ENCODE data around the gene HSD3B7. TPM values are rescaled to one million over a fixed set of nuclear protein-coding genes. Genes with fewer than 3 reads are reported as not detected.

Gene HSD3B7
- polyA plus RNA-seq, 5 donors = 3.3 to 6.4 (median 4.5) TPM

DNA sequence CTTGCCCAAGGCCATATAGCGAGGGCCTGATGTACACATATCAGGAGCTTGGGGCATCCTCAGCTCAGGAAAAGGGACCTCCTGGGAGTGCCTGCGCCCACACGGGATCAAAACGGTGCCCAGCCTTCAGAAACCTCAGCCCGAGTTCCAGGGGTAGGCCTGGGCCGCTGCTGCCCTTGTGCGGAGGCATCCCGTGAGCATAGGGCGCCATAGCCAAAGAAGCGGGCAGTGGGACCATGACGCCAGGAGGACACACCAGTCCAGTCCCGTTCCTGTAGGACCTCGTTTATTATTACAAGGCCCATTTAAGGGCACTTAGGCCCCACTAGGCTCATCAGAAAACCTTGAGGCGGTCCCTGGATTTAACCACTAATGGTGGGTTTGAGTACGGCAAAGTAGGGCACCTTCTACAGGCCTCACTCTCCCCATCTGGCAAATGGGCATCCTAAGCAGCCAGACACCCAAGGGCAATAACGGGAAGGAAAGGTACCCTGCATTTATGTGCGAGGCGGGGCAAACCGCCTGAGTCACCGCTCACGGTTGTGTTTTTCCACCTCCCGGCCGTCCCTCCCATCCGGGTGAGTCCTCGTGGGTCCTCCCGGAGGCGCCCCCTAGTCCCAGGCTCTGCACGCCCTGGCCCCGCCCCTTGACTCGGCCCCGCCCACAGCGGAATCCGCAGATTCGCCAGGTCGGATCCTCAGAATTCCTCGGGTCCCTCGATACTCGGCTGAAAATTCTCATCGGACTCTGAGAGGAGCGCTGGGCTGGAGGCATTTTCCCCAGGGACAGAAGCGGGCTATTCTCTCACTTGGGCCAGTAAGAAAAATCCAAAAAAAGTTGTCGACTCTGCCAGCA, 28.2 kb upstream of the HSD3B7 start:
- DNase-seq = peak in 1 of 2 donors; percentile 72

DNA sequence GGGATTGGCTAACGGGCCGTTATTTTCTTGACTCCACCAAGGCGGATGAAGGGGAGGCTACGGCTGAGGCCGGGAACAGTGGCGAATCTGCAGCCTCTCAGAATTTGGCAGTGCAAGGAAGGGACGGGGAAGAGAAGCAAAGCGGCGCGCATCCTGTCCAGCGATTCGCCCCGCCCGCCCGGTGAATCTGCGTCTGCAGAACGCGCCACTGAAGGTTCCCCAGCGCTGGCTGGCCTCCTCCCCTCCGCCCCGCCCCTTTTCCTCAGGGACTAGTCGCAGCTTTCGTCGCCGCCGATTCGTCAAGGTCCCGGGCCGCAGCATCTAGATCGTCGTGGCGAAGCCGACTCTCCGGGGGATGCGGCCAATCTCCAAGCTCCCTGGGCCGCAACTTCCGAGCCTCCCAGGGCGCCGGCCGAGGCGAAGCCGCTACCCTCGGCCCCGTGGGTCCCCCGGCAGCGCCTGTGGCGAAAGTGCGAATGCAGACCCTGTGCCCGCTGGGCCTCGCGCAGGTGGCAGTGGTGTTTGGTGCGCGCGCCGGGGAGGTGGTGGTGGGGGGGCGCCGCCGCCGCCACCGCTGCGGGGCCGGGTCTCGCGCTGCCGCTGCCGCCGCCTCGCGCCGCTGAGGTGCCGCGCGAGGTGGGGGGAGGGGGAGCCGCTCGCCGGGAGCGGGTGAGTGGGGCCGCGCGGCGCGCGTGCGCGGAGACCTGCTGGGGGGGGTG, 27.4 kb upstream of the HSD3B7 start, which contains the start of gene SETD1A:
Gene SETD1A, plus strand, starts transcription at position 299 of the 719 bp plus-strand sequence. CDS start 978 bp downstream, outside the sequence.
- DNase-seq = peak; percentile 95 to 96

DNA sequence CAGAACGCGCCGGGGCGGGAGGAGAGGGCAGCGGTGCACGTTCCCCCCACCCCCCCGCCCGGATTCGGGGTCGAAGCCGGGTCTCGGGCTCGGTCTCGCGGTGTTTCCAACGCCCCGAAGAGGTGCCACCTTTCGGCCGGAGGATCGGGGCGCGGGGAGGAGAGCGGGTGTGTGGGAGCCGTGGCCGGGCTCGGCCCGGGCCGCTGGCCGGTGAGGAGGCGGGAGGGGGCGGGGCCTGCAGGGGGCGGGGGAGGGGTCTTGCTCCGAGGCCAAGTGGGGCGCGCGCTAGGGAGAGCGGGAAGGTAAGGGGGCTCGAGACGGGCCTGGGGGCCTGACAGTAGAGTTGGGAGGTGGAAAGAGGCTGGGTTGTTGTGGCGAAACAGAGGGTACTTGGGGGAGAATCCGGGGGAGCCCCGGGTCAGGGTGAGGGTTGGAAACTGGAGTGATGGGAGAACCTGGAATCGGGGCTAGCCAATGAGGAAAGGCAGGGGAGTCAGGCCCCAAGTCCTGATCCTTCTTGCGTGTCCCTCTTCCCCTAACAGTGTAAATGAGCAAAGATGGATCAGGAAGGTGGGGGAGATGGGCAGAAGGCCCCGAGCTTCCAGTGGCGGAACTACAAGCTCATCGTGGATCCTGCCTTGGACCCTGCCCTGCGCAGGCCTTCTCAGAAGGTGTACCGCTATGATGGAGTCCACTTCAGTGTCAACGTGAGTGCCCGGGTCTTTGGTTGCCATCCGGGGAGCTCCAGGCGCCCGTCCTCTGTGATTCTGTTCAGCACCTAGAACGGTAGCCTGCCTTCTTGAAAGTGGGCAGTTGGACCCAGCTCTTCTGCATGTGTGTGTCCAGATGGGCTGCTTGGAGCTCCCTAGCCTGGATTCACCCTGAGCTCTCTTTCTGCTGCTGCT, 26.6 kb upstream of the HSD3B7 start:
- peak in 1 of 2 donors; percentile 38 for DNase-seq

DNA sequence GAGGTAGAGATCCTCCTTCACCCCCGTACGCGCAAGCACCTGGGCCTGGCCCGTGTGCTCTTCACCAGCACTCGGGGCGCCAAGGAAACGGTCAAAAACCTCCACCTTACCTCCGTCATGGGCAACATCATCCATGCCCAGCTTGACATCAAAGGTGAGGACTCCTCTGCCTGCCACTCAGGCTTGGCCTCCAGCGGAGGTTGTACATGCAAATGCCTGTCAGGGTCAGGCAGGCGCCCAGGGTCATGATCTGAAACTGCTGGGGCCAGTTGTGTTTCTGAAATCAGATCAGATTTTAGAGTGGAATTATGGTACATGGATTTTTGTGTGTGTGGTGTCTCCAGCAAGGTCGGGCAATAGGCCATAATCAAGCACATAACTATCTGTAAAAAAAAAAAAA, 23.6 kb upstream of the HSD3B7 start:
- DNase-seq = no peak

DNA sequence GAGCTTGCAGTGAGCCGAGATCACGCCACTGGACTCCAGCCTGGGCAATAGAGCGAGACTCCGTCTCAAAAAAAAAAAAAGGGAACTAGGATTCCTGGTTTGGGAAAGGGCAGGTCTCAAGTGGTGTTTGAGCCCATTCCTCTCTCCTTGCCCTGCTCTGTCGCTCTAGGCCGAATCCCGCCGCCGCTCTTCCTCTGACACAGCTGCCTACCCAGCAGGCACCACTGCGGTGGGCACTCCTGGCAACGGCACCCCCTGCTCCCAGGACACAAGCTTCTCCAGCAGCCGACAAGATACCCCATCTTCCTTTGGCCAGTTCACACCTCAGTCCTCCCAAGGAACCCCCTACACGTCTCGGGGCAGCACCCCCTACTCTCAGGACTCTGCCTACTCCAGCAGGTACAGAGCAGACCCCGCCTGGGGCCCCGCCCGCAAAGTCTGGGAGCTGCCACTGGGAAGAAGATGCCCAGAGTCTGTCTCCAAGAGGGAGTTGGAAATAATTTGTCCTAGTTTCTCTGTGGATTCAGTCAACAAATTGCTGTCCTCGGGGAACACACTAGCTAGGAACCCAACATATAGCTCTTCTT, 21.0 kb upstream of the HSD3B7 start:
- DNase-seq = no peak

DNA sequence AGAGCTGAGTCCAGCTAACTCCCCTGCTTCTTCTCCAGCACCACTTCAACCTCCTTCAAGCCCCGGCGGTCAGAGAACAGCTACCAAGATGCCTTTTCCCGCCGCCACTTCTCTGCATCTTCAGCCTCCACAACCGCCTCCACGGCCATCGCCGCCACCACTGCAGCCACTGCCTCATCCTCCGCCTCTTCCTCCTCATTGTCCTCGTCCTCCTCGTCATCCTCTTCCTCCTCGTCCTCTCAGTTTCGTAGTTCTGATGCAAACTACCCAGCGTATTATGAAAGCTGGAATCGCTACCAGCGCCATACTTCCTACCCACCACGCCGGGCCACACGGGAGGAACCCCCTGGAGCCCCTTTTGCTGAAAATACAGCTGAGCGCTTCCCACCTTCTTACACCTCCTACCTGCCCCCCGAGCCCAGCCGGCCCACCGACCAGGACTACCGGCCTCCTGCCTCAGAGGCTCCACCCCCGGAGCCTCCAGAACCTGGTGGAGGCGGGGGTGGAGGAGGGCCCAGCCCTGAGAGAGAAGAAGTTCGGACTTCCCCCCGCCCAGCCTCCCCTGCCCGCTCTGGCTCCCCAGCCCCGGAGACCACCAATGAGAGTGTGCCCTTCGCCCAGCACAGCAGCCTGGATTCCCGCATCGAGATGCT, 20.3 kb upstream of the HSD3B7 start:
- no peak for DNase-seq

- no peak for DNase-seq
Measured at GRCh38 chr16:30965436-30965835, 19.6 kb upstream of the HSD3B7 start.

DNA sequence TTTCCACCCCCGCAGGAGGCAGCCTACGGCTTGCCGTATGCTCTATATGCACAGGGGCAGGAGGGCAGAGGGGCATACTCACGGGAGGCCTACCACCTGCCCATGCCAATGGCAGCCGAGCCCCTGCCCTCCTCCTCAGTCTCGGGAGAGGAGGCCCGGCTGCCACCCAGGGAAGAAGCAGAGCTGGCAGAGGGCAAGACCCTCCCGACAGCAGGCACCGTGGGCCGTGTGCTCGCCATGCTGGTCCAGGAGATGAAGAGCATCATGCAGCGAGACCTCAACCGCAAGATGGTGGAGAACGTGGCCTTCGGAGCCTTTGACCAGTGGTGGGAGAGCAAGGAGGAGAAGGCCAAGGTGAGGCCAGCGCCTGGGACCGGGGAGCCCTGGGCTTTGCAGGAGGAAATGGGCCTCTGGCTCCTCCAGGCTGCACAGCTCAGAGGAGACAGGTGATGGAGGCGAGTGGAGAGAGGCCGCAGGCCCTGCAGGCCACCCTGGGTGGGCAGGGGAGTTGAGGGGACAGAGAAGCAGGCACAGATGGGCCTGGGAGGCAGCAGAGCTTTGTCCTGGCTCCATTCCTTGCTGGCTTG, 18.9 kb upstream of the HSD3B7 start:
- DNase-seq = no peak

DNA sequence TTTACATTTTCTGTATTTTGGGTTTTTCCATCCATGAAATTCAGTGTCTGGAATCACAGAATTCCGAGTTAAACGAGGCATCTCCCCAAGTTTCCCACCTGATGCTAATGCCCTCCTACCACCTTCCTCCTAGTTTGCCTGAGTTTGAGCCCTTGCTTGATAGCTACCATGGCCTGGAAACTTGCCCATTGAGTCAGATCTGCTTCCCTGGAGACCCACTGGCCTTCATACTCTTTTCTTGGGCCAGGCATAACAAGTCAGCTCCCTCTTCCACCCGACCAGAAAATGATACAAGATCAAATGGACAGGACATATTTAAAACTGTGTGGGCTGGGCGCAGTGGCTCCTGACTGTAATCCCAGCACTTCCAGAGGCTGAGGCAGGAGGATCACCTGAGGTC, 17.2 kb upstream of the HSD3B7 start:
- DNase-seq = no peak

GRCh38 chr16:30969246-30969842, 15.7 kb upstream of the HSD3B7 start:
- no peak for DNase-seq

DNA sequence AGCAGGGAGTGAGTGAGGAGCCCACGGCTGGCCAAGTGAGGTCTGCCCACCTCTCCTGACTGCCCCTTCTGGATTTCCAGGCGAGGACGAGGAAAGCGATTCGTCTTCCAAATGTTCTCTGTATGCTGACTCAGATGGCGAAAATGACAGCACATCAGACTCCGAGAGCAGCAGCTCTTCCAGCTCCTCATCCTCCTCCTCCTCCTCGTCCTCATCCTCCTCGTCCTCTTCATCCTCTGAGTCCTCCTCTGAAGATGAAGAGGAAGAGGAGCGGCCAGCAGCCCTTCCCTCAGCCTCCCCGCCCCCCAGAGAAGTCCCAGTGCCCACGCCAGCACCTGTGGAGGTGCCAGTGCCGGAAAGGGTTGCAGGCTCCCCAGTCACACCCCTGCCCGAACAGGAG, 13.7 kb upstream of the HSD3B7 start:
- no peak for DNase-seq

DNA sequence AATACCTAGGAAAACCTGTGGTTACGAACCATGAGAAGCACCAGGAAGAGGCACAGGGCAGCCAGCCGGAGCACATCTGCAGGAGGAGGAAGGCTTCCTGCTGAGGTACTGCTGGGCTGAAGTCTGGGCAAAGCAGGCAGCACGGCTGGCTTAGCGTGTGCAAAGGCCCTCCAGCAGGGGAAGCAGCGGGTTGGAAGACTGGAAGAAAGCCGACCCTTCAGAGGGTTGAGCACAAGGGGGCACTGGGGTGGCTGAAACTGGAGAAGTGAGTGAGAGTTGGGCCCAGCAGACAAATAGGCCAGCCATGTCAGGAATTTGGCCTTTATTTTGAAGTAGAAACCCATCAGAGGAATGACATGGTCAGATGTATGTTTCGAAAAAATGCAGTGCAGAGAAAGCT, 12.1 kb upstream of the HSD3B7 start:
- DNase-seq = no peak

GRCh38 chr16:30974348-30974747, 10.7 kb upstream of the HSD3B7 start:
- DNase-seq = no peak

GRCh38 chr16:30976486-30976885, 8.5 kb upstream of the HSD3B7 start:
- DNase-seq = no peak

GRCh38 chr16:30977502-30977901, 7.5 kb upstream of the HSD3B7 start:
- no peak for DNase-seq

DNA sequence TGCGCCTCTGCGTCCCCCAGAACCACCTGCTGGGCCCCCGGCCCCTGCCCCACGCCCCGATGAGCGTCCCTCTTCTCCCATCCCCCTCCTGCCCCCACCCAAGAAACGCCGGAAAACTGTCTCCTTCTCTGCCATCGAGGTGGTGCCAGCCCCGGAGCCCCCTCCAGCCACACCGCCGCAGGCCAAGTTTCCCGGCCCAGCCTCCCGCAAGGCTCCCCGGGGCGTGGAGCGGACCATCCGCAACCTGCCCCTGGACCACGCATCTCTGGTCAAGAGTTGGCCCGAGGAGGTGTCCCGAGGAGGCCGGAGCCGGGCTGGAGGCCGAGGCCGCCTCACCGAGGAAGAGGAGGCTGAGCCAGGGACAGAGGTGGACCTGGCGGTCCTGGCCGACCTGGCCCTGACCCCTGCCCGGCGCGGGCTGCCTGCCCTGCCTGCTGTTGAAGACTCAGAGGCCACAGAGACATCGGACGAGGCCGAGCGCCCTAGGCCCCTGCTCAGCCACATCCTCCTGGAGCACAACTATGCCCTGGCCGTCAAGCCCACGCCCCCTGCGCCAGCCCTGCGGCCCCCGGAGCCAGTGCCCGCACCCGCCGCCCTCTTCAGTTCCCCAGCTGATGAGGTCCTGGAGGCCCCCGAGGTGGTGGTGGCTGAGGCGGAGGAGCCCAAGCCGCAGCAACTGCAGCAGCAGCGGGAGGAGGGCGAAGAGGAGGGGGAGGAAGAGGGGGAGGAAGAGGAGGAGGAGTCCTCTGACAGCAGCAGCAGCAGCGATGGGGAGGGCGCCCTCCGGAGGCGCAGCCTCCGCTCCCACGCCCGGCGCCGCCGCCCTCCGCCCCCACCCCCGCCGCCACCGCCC, 5.6 kb upstream of the HSD3B7 start:
- no peak for DNase-seq

DNA sequence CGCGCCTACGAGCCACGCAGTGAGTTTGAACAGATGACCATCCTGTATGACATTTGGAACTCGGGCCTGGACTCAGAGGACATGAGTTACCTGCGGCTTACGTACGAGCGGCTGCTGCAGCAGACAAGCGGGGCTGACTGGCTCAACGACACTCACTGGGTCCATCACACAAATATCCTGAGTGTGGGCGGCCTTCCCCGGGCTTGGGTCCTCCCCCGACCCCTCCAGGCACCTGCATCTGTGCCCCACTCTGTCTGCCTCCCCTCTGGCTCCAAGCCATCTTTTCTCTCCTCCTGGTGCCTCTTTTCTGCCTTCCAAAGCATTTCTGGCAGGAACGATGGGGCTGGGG, 5.0 kb upstream of the HSD3B7 start:
- DNase-seq = no peak

DNA sequence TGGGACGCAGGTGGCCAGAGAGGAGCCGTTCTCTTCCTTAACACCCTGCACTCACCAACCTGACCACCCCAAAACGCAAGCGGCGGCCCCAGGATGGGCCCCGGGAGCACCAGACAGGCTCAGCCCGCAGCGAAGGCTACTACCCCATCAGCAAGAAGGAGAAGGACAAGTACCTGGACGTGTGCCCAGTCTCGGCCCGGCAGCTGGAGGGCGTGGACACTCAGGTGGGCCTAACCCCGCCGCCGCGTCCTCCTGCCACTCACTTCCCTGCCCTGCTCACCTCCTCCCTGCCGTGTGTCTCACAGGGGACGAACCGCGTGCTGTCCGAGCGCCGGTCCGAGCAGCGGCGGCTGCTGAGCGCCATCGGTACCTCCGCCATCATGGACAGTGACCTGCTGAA, 4.6 kb upstream of the HSD3B7 start:
- no peak for DNase-seq

GRCh38 chr16:30980959-30981358, 4.0 kb upstream of the HSD3B7 start:
- DNase-seq = no peak

Measured in right lung (tissue), 5 donors.